Measurements from ENCODE around the gene MCF2.

Gene MCF2, protein sequence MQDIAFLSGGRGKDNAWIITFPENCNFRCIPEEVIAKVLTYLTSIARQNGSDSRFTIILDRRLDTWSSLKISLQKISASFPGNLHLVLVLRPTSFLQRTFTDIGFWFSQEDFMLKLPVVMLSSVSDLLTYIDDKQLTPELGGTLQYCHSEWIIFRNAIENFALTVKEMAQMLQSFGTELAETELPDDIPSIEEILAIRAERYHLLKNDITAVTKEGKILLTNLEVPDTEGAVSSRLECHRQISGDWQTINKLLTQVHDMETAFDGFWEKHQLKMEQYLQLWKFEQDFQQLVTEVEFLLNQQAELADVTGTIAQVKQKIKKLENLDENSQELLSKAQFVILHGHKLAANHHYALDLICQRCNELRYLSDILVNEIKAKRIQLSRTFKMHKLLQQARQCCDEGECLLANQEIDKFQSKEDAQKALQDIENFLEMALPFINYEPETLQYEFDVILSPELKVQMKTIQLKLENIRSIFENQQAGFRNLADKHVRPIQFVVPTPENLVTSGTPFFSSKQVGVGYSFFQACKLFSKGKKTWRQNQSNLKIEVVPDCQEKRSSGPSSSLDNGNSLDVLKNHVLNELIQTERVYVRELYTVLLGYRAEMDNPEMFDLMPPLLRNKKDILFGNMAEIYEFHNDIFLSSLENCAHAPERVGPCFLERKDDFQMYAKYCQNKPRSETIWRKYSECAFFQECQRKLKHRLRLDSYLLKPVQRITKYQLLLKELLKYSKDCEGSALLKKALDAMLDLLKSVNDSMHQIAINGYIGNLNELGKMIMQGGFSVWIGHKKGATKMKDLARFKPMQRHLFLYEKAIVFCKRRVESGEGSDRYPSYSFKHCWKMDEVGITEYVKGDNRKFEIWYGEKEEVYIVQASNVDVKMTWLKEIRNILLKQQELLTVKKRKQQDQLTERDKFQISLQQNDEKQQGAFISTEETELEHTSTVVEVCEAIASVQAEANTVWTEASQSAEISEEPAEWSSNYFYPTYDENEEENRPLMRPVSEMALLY

DNA sequence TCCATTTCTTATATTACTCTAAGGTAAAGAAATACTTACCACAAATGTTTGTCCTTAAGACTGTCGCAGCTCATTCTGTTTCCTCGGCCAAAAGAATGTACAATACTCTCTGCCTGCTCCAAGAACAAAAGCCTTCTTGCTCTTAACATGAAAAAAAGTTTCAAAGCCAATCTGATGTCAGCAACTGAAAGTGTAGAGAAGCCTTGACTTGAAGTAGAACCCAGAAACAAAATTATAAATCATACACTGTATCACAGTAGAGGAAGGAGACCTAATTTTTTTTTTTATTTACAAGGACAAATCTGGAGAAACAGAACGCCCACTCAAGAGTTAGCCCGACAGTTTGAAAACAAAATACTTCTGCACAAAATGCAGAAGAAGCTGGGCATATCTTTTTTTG lies at the start of gene MCF2:
Gene MCF2, minus strand, starts transcription at position 101 of the 400 bp plus-strand sequence. CDS start 56,423 bp downstream, outside the sequence.
- TF ChIP-seq, protein P1, sequence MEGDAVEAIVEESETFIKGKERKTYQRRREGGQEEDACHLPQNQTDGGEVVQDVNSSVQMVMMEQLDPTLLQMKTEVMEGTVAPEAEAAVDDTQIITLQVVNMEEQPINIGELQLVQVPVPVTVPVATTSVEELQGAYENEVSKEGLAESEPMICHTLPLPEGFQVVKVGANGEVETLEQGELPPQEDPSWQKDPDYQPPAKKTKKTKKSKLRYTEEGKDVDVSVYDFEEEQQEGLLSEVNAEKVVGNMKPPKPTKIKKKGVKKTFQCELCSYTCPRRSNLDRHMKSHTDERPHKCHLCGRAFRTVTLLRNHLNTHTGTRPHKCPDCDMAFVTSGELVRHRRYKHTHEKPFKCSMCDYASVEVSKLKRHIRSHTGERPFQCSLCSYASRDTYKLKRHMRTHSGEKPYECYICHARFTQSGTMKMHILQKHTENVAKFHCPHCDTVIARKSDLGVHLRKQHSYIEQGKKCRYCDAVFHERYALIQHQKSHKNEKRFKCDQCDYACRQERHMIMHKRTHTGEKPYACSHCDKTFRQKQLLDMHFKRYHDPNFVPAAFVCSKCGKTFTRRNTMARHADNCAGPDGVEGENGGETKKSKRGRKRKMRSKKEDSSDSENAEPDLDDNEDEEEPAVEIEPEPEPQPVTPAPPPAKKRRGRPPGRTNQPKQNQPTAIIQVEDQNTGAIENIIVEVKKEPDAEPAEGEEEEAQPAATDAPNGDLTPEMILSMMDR (IDR thresholded peaks at IDR 0.05; ENCODE audit: low read depth, low read length, missing control alignments): no peak
- in situ Hi-C loops (cut with HindIII; ENCODE audit: low sequenced_read_pairs): no loop called here
- no peak within 1 kb of the TSS for H3K4me3 ChIP-seq (ENCODE audit: low read depth, low read length)
- DNase-seq (ENCODE audit: low read depth): no peak

DNA sequence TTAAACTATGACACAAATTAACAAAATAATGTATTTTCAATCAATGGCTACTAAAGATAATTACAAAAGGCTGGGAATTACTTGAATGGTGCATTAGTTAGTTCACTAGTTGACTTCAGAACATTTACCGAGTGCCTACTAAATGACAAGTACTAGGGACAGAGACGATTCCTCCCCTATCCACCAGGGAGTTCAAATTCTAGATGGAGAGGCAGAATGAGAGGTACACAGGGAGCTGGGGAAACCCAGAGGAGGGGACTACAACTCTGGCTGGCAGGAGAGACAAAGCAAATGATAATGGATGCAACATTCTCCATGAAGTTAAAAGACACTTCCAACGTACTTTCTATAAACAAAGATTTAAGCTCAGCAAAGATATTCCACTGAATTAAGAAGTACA lies 43.1 kb upstream of the MCF2 start:
- in situ Hi-C loops (cut with HindIII; ENCODE audit: low sequenced_read_pairs): no loop called here
- no peak overlapping the region for H3K4me3 ChIP-seq (ENCODE audit: low read depth, low read length)
- DNase-seq (ENCODE audit: low read depth): no peak
- TF ChIP-seq, protein P1 (IDR thresholded peaks at IDR 0.05; ENCODE audit: low read depth, low read length, missing control alignments): no peak

DNA sequence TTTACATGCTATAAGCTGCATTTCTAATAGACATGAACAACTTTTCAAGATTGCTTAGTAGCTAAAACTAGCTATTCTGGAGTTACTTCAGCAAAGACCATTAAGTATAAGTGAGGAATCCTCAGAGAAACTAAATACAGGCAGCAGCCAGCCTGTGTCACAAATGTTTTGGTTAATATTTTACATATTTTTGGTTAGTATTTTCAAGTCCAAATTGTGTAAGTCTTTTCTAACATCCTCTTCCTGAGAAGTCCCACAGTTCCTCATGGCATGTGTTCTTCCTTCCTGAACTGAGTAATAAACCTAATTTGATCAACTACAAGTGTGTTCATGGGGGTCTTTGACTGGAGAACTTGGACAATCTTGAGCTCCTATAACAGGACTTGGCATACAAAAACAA lies 42.4 kb upstream of the MCF2 start:
- H3K4me3 ChIP-seq (ENCODE audit: low read depth, low read length): no peak overlapping the region
- DNase-seq (ENCODE audit: low read depth): no peak
- in situ Hi-C loops (cut with HindIII; ENCODE audit: low sequenced_read_pairs): no loop called here
- TF ChIP-seq, protein P1 (IDR thresholded peaks at IDR 0.05; ENCODE audit: low read depth, low read length, missing control alignments): no peak

DNA sequence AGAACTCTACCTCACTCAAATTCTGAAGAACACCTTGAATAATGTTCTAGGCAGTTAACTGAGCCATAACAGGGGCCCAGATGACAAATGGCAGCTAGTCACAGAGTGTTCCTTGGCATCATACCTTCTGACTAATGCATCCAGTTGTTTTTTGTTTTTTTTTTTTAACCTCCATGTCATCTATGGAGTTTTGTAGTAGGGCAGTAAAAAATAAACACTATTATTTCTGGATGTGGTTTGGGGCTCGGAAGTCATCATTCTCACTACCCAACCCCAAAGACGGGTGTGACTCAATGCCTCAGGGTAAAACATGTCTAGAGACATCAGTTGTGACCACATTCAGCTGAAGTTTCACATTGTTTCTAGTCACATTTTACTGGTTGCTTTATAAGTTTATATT lies 31.2 kb upstream of the MCF2 start:
- TF ChIP-seq, protein P1 (IDR thresholded peaks at IDR 0.05; ENCODE audit: low read depth, low read length, missing control alignments): no peak
- DNase-seq (ENCODE audit: low read depth): no peak
- no peak overlapping the region for H3K4me3 ChIP-seq (ENCODE audit: low read depth, low read length)
- in situ Hi-C loops (cut with HindIII; ENCODE audit: low sequenced_read_pairs): no loop called here

DNA sequence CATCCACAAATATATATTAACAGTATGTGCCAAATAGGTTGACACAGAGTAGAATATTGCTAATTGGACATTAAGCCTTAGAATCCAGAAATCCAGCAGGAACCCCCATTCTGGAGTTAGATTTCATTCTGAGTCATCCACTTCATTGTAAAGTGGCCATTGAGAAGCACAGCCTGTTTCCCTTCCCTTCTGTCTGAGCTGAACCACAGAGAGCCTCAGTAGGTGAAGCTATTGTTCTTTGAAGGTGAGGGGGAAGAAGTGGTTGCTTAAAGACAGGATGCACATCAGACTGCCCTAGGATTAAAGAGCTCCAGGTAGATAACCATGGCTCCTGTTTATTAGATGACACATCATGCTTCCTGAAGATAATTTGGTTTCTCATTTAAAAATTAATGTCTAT lies 30.6 kb upstream of the MCF2 start:
- TF ChIP-seq, protein P1 (IDR thresholded peaks at IDR 0.05; ENCODE audit: low read depth, low read length, missing control alignments): no peak
- no peak overlapping the region for H3K4me3 ChIP-seq (ENCODE audit: low read depth, low read length)
- DNase-seq (ENCODE audit: low read depth): no peak
- in situ Hi-C loops (cut with HindIII; ENCODE audit: low sequenced_read_pairs): no loop called here

DNA sequence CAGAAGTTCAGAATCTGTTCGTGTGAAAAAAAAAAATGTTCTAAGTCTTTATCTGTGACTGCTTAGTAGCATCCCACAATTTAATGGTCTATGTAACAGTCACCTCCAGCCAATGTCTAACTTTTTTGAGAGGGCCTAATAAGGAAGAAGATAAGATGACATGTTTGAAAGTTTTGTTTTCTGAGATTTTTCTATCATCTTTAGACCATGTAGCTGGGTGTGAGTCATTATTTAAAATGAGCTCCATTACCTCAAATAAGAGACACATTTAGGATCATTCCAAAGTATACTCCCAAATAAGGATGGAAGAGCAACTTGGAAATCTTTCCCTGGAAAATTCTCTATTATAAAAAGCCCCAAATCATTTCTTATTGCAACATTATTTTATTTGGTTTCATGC lies 28.2 kb upstream of the MCF2 start:
- DNase-seq (ENCODE audit: low read depth): no peak
- in situ Hi-C loops (cut with HindIII; ENCODE audit: low sequenced_read_pairs): no loop called here
- TF ChIP-seq, protein P1 (IDR thresholded peaks at IDR 0.05; ENCODE audit: low read depth, low read length, missing control alignments): no peak
- no peak overlapping the region for H3K4me3 ChIP-seq (ENCODE audit: low read depth, low read length)

All from astrocyte of the cerebellum (primary cell).